ENCODE results near the gene CCNT1.
"Not testable (repeated sequence)": the region's sequence is repeated elsewhere in the genome, so short reads cannot be mapped to it uniquely, and the experiment has no call there.

Gene CCNT1

GRCh38 chr12:48716168-48716492 is 377 bp downstream of the CCNT1 start:
- TF ChIP-seq, protein P1, sequence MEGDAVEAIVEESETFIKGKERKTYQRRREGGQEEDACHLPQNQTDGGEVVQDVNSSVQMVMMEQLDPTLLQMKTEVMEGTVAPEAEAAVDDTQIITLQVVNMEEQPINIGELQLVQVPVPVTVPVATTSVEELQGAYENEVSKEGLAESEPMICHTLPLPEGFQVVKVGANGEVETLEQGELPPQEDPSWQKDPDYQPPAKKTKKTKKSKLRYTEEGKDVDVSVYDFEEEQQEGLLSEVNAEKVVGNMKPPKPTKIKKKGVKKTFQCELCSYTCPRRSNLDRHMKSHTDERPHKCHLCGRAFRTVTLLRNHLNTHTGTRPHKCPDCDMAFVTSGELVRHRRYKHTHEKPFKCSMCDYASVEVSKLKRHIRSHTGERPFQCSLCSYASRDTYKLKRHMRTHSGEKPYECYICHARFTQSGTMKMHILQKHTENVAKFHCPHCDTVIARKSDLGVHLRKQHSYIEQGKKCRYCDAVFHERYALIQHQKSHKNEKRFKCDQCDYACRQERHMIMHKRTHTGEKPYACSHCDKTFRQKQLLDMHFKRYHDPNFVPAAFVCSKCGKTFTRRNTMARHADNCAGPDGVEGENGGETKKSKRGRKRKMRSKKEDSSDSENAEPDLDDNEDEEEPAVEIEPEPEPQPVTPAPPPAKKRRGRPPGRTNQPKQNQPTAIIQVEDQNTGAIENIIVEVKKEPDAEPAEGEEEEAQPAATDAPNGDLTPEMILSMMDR (conservative IDR thresholded peaks at IDR 0.05): no peak
- H3K27ac ChIP-seq: peak overlapping the region; percentile 96

DNA sequence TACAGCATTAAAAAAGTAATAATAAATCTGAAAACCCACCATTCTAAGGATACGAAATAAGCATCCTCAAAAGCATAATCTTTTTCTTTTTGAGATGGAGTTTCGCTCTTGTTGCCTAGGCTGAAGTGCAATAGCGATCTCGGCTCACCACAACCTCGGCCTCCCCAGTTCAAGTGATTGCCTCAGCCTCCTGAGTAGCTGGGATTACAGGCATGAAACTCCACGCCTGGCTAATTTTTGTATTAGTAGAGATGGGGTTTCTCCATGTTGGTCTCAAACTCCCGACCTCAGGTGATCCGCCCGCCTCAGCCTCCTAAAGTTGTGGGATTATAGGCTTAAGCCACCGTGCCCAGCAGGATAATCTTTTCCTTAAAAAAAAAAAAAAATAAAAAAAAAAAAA is 4.3 kb downstream of the CCNT1 start:
- TF ChIP-seq, protein P1 (conservative IDR thresholded peaks at IDR 0.05): no peak
- H3K27ac ChIP-seq: no peak overlapping the region

DNA sequence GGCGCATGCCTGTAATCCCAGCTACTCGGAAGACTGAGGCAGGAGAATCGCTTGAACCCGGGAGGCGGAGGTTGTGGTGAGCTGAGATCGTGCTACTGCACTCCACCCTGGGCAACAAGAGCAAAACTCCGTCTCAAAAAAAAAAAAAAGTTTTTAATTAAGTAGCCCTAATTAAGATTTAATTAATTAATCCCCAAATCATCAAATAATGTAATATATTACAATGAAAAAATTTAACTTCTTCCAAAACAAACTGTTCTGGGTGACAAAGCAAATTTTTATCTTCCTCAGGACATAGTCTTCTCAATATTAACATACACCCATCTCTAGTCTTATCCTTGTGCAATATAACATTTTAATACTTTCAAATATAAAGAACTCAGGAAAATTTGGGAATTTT is 17.7 kb downstream of the CCNT1 start:
- not testable (repeated sequence) for H3K27ac ChIP-seq

DNA sequence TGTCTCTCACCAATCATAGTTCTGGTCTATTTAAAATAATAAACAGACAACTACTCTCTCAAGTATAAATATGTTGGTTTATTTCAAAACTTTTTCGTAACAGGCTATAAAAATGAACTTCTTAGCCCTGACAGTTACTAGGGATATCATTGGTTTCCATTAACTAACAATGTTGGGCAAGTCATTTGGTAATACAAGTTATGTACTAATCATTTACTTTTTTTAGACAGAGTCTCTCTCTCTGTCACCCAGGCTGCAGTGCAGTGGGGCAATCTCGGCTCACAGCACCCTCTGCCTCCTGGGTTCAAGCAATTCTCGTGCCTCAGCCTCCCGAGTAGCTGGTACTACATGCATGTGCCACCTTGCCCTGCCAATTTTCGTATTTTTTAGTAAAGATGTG is 19.9 kb downstream of the CCNT1 start:
- H3K27ac ChIP-seq: no peak overlapping the region
- TF ChIP-seq, protein P1 (conservative IDR thresholded peaks at IDR 0.05): no peak

DNA sequence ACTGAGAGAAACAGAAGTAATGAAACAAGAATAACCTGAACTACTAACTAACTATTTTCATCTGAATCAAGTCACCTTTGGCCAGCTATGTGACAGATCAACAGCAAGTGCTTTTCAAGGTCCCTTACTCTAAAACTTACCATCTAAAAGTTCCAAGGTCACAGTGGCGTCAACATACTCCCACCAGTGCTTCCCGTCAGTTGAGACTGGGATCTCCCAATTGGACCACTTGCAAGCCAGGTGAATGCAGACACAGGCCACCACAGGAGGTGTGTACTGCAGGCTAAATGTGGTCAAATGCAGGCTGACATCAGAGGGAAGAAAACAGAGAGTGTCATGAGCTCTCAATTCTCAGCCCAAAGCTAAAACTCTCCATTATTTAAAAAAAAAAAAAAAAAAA is 20.6 kb downstream of the CCNT1 start:
- no peak overlapping the region for H3K27ac ChIP-seq
- TF ChIP-seq, protein P1 (conservative IDR thresholded peaks at IDR 0.05): no peak

GRCh38 chr12:48694038-48694437 is 22.5 kb downstream of the CCNT1 start:
- TF ChIP-seq, protein P1 (conservative IDR thresholded peaks at IDR 0.05): no peak
- H3K27ac ChIP-seq: no peak overlapping the region

GRCh38 chr12:48693572-48693971 is 22.9 kb downstream of the CCNT1 start:
- no peak overlapping the region for H3K27ac ChIP-seq
- TF ChIP-seq, protein P1 (conservative IDR thresholded peaks at IDR 0.05): no peak

DNA sequence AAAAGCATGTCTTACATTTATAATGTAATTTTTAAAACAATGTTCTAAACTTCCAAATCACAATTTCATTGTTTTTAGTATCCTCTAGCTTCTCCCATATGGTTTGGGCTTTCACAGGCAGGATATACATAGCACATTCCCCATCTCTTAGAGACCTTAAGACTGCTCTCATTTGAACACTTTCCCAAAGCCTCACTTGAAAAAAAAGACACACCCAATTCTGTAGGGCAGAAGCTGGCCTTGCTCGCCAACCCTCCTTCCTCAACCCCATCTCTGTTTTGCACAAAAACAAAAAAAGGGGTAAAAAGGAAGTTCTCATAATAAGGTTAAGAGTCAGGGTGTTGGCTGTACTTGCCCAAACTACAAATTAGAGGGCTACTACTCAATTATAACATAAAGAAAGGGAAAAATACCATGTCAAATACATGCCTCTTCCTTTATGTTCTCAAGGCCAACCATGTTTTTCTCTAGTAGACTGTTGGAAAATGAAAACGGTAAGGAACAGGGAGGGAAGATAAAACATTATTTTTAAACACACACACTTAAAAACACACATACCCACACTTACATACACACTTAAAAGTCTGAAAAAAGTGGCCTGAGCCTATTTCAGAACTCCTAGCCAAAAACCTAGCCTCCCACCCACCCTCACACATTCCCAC is 24.6 kb downstream of the CCNT1 start:
- TF ChIP-seq, protein P1 (conservative IDR thresholded peaks at IDR 0.05): no peak
- H3K27ac ChIP-seq: no peak overlapping the region
